ENCODE measurements around the gene ANXA5. TPM values are rescaled to one million over a fixed set of nuclear protein-coding genes. Genes with fewer than 3 reads are reported as not detected.

The ANXA5 gene
- total RNA-seq, 4 donors from 2014 or later = 255 to 353 (median 316) TPM

DNA sequence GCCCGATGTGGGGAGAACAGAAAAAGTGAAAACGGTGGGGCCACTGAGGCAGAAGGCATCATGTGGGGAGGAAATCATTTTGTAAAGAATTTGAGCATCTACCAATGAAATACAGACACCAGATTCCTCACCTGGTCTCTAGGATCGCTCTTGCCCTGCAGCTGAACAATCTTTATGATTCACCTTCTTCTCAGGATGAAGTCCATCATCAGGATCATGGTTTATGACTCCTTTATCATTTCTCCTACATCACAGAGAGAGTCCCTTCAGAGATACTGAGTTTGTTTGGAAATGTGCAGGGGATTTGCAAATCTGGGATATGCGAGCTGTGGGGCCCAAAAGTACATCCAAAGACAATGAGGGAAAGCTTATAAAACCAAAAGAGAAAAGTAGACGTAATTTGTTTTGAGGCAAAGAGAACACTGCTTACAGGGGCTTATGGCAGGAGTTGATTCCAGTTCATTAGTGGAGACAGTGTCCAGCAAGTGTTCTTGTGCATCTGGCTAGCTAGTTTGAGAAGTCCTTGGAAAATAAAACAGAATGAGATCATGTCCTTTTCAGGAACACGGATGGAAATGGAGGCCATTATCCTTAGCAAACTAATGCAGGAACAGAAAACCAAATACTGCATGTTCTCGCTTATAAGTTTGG is 15.3 kb upstream of the ANXA5 start:
- no peaks in the 10 kb centered on the region for H3K36me3 ChIP-seq
- no peak for DNase-seq
- no peaks in the 10 kb centered on the region for H3K27me3 ChIP-seq
- H3K4me3 ChIP-seq = peak overlapping the region; percentile 5 to 15
- no peaks in the 10 kb centered on the region for H3K9me3 ChIP-seq
- peak overlapping the region; percentile 85 to 88 for H3K27ac ChIP-seq
- intact Hi-C loops (cut with DNase I; ENCODE audit: low total_unique reads) = no loop called here
- no peak for TF ChIP-seq POLR2A (IDR thresholded peaks at IDR 0.05)
- TF ChIP-seq, protein P1, sequence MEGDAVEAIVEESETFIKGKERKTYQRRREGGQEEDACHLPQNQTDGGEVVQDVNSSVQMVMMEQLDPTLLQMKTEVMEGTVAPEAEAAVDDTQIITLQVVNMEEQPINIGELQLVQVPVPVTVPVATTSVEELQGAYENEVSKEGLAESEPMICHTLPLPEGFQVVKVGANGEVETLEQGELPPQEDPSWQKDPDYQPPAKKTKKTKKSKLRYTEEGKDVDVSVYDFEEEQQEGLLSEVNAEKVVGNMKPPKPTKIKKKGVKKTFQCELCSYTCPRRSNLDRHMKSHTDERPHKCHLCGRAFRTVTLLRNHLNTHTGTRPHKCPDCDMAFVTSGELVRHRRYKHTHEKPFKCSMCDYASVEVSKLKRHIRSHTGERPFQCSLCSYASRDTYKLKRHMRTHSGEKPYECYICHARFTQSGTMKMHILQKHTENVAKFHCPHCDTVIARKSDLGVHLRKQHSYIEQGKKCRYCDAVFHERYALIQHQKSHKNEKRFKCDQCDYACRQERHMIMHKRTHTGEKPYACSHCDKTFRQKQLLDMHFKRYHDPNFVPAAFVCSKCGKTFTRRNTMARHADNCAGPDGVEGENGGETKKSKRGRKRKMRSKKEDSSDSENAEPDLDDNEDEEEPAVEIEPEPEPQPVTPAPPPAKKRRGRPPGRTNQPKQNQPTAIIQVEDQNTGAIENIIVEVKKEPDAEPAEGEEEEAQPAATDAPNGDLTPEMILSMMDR (IDR thresholded peaks at IDR 0.05) = no peak
- no peaks in the 10 kb centered on the region for H3K4me1 ChIP-seq

- no peaks in the 10 kb centered on the region for H3K9me3 ChIP-seq
- peak overlapping the region; percentile 85 to 88 for H3K27ac ChIP-seq
- intact Hi-C loops (cut with DNase I; ENCODE audit: low total_unique reads) = no loop called here
- TF ChIP-seq, protein P1 (IDR thresholded peaks at IDR 0.05) = no peak
- peak in 1 of 2 donors; percentile 56 for TF ChIP-seq POLR2A (IDR thresholded peaks at IDR 0.05)
- H3K36me3 ChIP-seq = no peaks in the 10 kb centered on the region
- DNase-seq = peak; percentile 90 to 92
- H3K4me1 ChIP-seq = no peaks in the 10 kb centered on the region
- no peaks in the 10 kb centered on the region for H3K27me3 ChIP-seq
- peak overlapping the region; percentile 5 to 15 for H3K4me3 ChIP-seq
These were observed 14.7 kb upstream of the ANXA5 start for GRCh38 chr4:121711263-121712000.

DNA sequence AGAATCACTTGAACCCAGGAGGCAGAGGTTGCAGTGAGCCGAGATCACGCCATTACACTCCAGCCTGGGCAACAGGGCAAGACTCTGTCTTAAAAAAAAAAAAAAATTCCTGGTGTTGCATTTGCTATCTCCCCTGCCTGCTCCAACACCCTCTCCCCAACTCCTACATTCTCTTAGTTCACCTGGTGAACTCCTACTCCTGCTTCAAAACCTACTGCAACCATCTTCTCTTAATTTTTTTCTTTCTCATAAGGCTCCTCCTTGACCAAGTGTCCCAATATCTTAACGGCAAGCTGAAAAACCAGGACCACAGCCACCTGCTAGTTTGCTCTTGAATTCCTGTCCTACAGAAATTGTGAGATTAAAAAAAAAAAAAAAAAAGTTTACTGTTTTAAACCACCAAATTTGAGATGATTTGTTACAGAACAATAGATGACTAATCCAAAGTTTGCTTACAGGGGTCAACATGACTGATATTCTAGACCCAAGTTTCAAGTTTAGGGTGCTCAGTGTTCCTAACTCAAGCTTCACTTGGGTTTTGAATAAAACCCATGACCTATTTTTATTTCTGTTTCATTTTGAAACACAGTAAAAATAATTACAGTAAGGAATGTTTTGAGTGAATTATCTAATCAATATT is 13.1 kb upstream of the ANXA5 start:
- no peak for DNase-seq
- no peaks in the 10 kb centered on the region for H3K36me3 ChIP-seq
- no peaks in the 10 kb centered on the region for H3K9me3 ChIP-seq
- intact Hi-C loops (cut with DNase I; ENCODE audit: low total_unique reads) = no loop called here
- no peak overlapping the region for H3K27ac ChIP-seq
- H3K4me3 ChIP-seq = no peak overlapping the region
- H3K27me3 ChIP-seq = no peaks in the 10 kb centered on the region
- H3K4me1 ChIP-seq = no peaks in the 10 kb centered on the region
- TF ChIP-seq POLR2A (IDR thresholded peaks at IDR 0.05) = no peak
- TF ChIP-seq, protein P1 (IDR thresholded peaks at IDR 0.05) = no peak

DNA sequence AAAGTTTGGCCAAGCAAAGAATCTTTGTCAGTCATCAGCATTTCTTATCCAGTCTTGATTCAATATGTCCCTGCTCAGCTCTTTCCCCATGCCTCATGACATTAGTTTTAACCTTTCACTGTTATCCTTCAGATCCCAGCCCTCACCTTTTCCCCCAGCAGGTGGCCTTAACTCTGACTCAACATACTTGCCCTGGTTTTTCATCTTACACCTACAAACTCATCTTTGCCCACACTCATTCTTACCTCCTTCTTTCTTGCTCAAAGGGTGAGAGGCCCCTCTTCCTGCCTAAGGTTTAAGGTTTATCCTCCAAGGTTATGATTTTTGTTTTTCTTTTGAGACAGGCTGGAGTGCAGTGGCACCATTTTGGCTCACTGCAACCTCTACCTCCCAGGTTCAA is 10.6 kb upstream of the ANXA5 start:
- intact Hi-C loops (cut with DNase I; ENCODE audit: low total_unique reads) = no loop called here
- Histone ChIP-seq H3K4me1 (no peaks in the 10 kb centered on the region), H3K27ac (no peak overlapping the region), H3K27me3 (no peaks in the 10 kb centered on the region), H3K9me3 (no peaks in the 10 kb centered on the region), H3K4me3 (no peak overlapping the region), H3K36me3 (no peaks in the 10 kb centered on the region)
- no peak for DNase-seq
- TF ChIP-seq, protein P1 (IDR thresholded peaks at IDR 0.05) = no peak
- no peak for TF ChIP-seq POLR2A (IDR thresholded peaks at IDR 0.05)

GRCh38 chr4:121706595-121707021 is 9.8 kb upstream of the ANXA5 start:
- intact Hi-C loops (cut with DNase I; ENCODE audit: low total_unique reads) = no loop called here
- Histone ChIP-seq H3K27me3 (no peaks in the 10 kb centered on the region), H3K4me1 (no peaks in the 10 kb centered on the region), H3K4me3 (no peak overlapping the region), H3K36me3 (no peaks in the 10 kb centered on the region), H3K9me3 (no peaks in the 10 kb centered on the region), H3K27ac (no peak overlapping the region)
- TF ChIP-seq, protein P1 (IDR thresholded peaks at IDR 0.05) = no peak
- TF ChIP-seq POLR2A (IDR thresholded peaks at IDR 0.05) = no peak
- no peak for DNase-seq
